Melanocyte of skin (primary cell): ENCODE measurements around the gene MYG1. TPM values are rescaled to one million over a fixed set of nuclear protein-coding genes. Genes with fewer than 3 reads are reported as not detected.

Experiments
- total RNA-seq, 2 donors: library from RNA; depleted of rRNA; stranded (reverse); fragments of >200 nt; gene quantifications; 2 replicates each; pipeline ENCODE4 v1.2.3, GENCODE V29; 2012

MYG1 gene, protein sequence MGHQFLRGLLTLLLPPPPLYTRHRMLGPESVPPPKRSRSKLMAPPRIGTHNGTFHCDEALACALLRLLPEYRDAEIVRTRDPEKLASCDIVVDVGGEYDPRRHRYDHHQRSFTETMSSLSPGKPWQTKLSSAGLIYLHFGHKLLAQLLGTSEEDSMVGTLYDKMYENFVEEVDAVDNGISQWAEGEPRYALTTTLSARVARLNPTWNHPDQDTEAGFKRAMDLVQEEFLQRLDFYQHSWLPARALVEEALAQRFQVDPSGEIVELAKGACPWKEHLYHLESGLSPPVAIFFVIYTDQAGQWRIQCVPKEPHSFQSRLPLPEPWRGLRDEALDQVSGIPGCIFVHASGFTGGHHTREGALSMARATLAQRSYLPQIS
- 10 to 100 TPM; 36.5 to 48.6 TPM for total RNA-seq

DNA sequence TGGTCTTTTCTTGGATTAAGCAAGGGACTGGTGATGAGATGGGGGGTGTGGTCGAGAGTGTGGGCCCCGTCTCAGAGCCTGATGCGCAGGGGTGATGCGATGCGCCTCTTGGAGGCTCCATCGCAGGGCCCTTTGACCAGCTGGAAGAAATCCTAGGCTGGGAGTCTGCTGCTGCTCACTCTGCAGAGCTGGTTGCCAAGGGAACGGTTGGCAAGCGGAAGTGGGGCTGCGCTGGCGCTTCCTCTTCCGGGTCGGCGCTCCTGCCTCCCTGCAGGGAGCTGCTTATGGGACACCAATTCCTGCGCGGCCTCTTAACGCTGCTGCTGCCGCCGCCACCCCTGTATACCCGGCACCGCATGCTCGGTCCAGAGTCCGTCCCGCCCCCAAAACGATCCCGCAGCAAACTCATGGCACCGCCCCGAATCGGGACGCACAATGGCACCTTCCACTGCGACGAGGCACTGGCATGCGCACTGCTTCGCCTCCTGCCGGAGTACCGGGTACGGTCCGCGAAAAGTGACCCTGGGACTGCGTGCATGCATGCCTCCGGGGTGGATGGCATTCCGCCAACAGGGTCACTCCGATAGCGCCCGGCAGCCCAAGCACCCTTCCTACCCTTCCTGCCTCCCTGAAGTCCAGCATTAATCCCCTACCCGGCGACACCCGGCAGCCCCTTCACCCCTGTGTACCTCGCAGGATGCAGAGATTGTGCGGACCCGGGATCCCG, at the start of gene MYG1:
Gene MYG1, plus strand, starts transcription at position 242 of the 727 bp plus-strand sequence. Its CDS starts 43 bp downstream, at position 285.

DNA sequence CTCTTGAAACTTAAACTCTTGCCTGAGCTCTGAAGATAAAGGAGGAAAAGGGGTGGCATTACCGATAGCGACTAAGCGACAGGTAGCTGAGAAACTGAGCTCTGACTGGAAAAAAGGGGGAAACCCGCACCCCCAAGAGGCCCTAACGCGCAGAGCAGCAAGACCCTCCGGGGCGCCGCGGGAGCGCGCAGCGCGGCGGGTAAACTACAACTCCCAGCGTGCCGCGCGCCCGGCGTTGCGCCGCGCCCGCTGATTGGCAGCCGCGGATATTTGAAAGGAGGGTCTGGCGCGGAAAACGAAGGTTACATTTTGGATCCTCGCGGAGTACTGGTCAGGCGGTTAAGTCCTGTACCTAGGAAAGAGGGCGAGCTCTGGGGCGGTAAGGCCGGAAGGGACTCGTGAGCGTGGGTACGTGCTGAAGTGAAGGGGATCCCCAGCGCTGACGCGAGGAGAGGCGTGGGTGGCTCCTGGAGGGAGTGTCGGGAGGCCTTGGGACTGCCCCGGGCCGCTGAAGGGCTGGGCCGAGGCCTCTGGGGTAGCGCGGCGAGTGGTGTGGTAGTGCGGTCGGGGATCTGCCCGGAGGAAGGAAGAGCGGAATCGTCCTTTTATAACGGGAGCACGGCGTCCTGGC, 31.4 kb upstream of the MYG1 start, which contains the start of gene ESPL1:
Gene ESPL1, plus strand, starts transcription at position 301 of the 631 bp plus-strand sequence. CDS start 468 bp downstream, outside the sequence.

DNA sequence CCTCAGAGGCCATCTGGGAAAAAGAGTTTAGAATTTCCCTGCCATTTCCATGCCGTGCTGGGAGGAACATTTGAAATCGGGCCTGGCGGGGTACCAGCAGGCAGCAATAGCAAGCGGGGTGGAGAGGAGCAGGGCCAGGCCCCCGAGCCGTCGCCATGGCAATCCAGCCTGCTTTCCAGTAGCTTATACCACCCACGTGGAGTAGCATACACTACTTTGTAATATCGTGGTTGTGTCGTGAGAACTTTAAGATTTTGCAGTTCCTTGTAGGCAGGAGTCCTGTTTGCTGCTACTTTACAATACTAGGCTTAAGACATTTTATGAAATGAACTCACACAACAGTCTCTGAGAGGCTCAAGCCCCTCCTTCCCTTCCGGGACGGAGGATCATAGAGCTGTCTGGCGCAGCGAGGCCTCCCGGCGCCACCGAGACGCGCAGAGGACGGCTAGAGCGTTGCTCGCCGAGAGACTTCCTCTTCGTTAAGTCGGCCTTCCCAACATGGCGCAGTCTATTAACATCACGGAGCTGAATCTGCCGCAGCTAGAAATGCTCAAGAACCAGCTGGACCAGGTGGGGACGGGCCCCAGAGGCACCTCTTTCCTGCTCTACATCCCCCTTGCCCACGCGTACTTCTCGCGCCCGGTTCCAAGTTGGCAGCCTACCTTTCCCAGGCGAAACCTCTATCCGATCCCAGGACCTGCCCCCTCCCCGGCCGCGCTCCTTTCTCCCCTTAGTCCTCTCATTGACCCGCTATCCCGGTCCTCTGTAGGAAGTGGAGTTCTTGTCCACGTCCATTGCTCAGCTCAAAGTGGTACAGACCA, 4.2 kb upstream of the MYG1 start, which contains the start of gene PFDN5:
Gene PFDN5, plus strand, starts transcription at position 473 of the 821 bp plus-strand sequence. Its CDS starts 26 bp downstream, at position 499.

DNA sequence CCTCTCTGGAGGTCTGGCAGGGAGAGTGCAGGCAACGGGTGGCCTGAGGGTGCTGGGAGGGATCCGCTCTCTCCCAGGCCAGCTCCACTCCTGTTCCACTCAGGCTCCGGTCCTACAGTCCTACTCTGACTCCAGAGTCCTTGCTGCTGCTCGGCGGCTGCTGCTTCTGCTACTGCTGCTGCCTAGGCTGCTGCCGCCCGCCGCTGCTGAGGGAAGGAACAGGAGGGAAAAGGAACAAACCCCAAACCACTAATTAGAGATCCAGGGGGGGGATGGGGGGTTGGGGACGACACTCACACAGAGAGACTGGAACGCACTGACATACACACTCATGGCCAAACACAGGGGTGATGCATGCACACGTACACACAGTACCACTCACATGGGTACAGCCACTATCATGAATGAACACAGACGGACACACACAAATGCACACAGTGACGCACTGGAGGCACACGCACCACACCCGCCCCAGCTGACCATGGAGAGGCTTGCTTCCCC, 36.7 kb downstream of the MYG1 start, which contains the start of gene SP7:
Gene SP7, minus strand, starts transcription at position 174 of the 501 bp plus-strand sequence. CDS start 708 bp downstream, outside the sequence.

Other genes with a start within 250 kb of the MYG1 start
- 10 to 100 TPM; 16.0 to 17.2 TPM for gene TNS2, start 249.6 kb upstream of the MYG1 start, total RNA-seq
- gene SPRYD3, start 220.3 kb upstream of the MYG1 start, total RNA-seq: 10 to 100 TPM; 11.0 to 18.6 TPM
- 1 to 10 TPM; 2.1 to 4.3 TPM for gene IGFBP6, start 202.0 kb upstream of the MYG1 start, total RNA-seq
- not detected for gene SOAT2, start 196.2 kb upstream of the MYG1 start, total RNA-seq
- 10 to 100 TPM in 1 of 2 donors, 1 to 10 TPM in 1; 10.0 to 11.7 TPM for gene ZNF740, start 119.0 kb upstream of the MYG1 start, total RNA-seq
- 10 to 100 TPM in 1 of 2 donors, 1 to 10 TPM in 1; 9.6 to 14.0 TPM for gene CSAD, start 118.8 kb upstream of the MYG1 start, total RNA-seq
- gene ITGB7, start 92.4 kb upstream of the MYG1 start, total RNA-seq: 1 to 10 TPM; 2.7 to 4.1 TPM
- 10 to 100 TPM; 18.9 to 34.6 TPM for gene RARG, start 67.5 kb upstream of the MYG1 start, total RNA-seq
- gene ESPL1, start 31.4 kb upstream of the MYG1 start, total RNA-seq: 10 to 100 TPM; 10.3 to 21.6 TPM
- gene PFDN5, start 4.2 kb upstream of the MYG1 start, total RNA-seq: 100 to 1,000 TPM; 174 to 245 TPM
- 10 to 100 TPM; 48.9 to 57.6 TPM for gene AAAS, start 21.9 kb downstream of the MYG1 start, total RNA-seq
- gene SP7, start 36.7 kb downstream of the MYG1 start, total RNA-seq: not detected
- 10 to 100 TPM; 46.1 to 47.3 TPM for gene SP1, start 80.5 kb downstream of the MYG1 start, total RNA-seq
- gene AMHR2, start 124.2 kb downstream of the MYG1 start, total RNA-seq: not detected
- 10 to 100 TPM; 65.7 to 88.9 TPM for gene PRR13, start 142.0 kb downstream of the MYG1 start, total RNA-seq
- gene PCBP2, start 152.4 kb downstream of the MYG1 start, total RNA-seq: 100 to 1,000 TPM; 144 to 235 TPM
- gene MAP3K12, start 199.8 kb downstream of the MYG1 start, total RNA-seq: 10 to 100 TPM; 42.0 to 45.0 TPM
- gene TARBP2, start 201.6 kb downstream of the MYG1 start, total RNA-seq: 10 to 100 TPM; 56.8 to 79.3 TPM
- gene NPFF, start 207.8 kb downstream of the MYG1 start, total RNA-seq: not detected